Stimulated activated CD4-positive, alpha-beta T cell treated with anti-CD3 and anti-CD28 coated beads, Interleukin-4, amount 100 ng/mL, for 1 hour (primary cell): ENCODE measurements around the gene RNF208.

Source experiments
- DNase-seq: peaks from one replicate; pipeline ENCODE4 v3.0.0-alpha.2; 2020

Gene RNF208

DNA sequence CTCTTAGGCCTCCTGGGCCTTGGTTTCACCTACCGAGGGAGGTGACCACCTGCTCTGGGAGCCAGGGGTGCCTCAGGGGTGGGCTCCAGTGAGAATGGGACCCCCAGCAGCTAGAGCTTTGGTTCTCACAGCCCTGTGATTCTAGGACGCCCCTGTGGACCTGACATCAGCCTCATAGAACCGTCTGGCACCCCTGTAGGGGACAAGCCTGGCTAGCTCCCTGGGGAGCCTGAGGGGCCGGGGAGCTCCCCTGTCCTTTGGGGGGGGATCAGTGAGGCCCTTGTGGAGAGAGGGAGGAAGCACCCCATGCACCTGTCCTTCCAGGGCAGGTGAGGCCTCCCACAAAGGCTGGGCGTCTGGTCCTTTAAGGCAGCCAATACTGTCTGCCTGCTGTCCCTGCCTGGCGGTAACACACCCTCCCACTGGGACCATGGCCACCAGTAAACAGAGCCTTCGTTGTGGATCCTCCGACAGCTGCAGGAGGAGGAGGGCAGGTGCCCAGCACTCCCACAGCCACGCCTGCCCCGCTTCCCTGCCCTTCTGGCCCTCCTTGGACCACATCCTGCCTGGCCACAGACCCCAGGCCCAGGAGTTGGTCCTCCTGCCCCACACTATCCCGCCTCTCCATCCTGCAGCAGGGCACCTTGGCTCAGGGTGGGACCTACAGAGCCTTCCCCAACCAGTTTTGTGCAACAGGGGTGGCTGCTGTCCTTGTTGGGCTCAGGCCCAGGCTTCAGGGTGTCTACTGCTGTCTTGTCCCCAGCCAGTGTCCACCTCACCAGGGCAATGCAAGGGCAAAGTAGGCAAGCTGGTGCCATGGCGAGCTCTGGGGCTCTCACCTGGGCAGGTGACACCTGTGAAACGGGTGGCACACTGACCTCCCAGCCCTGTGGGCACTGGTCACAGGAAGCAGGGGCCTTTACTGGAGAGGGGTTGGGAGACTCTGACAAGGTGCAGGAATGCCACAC is 16.0 kb upstream of the RNF208 start:
- DNase-seq = no peak

DNA sequence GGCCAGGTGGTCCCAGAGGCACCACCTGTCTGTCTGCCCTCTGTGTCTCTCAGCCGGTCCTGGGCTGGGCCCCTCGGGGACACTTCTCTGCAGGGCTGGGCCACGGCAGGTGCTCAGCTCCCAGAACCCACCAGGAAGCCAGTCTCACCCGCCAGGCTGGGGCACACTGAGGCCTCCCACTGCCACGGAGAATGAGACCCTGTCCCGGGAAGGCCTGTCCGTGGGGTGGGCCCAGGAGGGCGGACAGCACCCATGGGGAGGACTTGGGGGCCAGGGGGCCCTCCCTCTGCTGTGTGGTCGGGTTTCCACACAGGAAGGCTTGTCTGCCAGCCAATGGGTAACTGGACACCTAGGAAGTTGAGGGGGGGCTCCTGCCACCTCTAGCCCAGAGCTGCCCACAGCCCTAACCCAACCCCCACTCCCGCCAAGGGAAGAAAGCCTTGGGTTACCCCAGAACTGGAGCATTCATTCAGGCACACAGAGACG is 14.9 kb upstream of the RNF208 start:
- no peak for DNase-seq

DNA sequence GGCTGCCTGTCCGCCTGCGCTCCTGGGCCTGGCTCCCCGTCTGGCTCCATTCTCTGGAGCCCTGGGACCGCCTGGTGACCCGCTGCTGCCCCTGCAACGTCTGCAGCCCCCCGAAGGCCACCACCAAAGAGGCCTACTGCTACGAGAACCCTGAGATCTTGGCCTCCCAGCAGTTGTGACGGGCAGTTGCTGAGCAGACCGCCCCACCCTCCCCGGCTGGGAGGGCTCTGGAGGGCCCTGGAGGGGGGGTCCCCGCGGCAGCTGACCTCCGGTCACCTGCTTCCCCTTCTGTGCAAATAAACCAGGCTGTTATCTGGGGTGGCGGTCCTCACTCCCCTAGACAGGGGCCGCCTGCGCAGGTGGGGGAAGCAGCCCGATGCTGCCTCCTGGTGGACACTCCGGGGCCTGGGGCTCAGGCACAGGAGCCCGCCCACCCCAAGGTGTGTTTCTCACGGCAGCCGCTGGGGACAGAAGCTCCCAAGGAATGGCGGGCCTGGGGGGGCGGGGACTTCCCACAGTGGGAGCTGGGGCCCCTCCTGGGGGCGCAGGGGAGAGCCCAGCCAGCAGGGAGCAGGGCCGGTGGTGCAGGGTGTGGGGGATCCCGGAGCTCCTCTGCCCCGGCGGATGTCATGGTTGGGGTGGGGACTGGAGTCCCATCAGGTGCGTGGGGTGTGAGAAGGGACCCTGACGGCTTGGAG is 14.3 kb upstream of the RNF208 start:
- DNase-seq = peak; percentile 94

DNA sequence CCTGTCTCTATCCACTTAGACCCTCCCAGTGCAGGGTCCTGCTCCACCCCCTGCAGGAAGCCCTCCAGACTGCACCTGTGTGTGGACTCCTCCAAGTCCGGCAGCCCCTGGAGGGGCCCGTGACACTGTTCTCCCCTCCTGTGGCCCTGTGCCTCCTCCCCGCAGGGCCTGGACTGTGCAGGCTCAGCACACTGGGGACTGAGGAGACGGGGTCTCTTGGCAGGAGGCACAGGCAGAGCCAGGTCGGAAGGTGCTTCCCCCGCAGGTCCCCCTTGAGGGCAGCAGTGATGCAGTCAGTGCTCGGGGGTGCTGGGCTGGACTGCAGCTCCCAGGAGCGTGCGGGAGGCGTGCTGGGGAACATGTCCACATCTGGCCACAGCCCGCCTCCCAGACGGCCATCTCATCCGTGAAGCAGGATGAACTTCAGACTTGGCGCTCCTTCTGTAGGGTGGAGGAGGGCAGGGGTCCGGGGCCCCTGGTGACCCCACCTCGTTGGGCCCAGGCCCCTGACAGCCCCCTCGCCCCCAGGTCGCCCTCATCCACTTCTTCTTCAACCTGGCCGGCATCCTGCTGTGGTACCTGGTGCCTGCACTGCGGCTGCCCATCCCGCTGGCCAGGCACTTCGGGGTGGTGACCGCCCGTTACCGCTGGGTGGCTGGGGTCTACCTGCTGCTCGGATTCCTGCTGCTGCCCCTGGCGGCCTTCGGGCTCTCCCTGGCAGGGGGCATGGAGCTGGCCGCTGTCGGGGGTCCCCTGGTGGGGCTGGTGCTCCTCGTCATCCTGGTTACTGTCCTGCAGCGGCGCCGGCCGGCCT is 13.6 kb upstream of the RNF208 start:
- no peak for DNase-seq

DNA sequence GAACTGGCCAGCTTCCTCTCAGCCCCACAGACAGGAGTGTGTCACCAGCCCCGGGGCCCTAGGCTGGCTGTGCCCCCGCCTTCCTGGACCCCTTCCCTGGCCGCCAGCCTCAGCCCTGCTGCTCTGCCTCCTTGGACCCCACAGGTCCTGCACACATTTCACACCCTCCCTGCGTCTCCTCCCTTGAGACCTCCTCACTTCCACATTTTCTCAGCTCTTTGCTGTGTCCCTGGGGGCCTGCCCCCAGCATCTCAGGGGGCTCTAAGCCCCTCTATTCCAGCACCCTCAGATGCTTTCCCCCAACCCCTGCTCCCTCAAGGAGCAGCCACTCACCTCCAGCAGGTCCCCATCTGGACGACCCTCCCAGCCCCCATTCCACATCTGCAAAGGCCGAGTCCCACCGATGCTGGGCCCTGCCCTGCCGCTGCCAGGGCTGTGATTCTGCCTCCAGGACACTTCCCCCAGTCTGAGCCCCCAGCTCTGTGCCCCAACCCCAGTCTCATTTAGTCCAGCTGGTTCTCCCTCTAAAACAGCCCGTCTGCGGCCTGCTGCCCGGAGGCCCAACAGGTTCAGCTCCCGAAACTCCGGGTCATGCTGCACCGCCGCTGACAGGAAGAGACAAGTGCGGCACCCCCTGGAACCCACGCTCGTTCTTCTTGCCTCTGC is 12.9 kb upstream of the RNF208 start:
- no peak for DNase-seq

DNA sequence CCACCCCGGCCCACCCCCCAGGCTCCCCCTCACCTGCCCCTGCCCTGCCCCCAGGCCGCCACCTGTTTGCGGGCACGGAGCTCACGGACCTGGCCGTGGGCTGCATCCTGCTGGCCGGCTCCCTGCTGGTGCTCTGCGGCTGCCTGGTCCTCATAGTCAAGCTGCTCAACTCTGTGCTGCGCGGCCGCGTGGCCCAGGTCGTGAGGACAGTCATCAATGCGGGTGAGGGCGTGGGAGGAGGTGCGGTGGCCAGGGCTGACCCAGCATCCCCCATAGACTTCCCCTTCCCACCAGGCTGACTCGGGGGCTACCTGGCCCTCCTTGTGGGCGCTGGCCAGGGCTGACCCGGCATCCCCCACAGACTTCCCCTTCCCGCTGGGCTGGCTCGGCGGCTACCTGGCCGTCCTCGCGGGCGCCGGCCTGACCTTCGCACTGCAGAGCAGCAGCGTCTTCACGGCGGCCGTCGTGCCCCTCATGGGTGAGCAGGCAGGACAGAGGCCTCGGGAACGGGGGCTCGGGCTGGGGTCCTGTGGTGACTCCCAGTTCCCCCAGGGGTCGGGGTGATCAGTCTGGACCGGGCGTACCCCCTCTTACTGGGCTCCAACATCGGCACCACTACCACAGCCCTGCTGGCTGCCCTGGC is 12.1 kb upstream of the RNF208 start:
- no peak for DNase-seq

DNA sequence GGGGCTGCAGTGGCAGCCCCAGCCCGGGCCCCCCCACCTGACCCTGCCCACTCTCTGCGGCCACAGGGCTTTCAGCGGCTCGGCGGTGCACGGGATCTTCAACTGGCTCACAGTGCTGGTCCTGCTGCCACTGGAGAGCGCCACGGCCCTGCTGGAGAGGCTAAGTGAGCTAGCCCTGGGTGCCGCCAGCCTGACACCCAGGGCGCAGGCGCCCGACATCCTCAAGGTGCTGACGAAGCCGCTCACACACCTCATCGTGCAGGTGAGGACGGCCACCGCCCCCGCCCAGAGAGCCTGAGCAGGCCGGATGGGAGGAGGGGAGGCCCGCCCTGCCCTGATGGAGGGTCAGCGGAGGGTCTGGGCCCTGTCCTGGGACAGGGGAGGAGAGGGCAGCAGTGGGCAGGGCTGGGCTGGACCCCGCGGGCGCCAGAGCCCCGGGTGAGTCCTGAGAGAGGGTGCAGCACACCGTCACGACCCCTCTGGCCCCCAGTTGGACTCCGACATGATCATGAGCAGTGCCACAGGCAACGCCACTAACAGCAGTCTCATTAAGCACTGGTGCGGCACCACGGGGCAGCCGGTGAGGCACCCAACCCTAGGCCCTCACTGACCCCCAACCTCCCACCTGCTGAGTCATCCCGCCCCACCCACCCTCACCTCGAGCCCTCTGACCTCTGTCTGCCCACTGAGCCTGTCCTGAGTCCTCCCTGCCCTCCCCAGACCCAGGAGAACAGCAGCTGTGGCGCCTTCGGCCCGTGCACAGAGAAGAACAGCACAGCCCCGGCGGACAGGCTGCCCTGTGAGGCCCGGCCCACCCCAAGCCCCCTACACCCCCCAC is 11.3 kb upstream of the RNF208 start:
- DNase-seq = no peak

DNA sequence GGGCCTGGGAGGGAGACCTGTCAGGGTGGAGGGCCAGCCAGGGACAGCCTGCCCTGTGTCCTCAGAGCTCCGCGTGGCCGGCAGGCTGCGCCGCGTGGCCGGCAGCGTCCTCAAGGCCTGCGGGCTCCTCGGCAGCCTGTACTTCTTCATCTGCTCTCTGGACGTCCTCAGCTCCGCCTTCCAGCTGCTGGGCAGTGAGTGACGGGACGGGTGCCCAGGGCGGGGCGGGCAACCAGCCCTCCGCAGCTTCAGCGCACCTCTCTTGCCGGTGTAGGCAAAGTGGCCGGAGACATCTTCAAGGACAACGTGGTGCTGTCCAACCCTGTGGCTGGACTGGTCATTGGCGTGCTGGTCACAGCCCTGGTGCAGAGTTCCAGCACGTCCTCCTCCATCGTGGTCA is 10.5 kb upstream of the RNF208 start:
- DNase-seq = no peak

DNA sequence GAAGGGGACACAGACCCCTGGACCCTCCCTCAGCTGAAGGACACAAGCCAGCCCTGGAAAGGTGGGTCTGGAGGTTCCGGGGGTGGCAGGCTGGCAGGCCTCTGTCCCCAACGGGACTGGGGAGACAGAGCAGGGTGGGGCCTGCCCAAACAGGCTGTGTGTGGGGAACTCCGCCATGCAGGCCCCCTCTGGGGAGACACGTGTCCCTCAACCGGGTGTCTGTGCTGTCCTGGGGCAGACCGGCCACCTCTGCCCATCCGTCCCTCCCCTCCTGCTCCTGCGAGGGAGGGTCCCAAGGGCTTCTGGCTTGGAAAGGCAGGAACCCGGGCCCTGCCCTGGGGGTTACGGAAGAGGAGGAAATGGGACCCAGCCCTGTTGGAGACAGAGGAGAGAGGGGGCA is 10.1 kb upstream of the RNF208 start:
- no peak for DNase-seq

DNA sequence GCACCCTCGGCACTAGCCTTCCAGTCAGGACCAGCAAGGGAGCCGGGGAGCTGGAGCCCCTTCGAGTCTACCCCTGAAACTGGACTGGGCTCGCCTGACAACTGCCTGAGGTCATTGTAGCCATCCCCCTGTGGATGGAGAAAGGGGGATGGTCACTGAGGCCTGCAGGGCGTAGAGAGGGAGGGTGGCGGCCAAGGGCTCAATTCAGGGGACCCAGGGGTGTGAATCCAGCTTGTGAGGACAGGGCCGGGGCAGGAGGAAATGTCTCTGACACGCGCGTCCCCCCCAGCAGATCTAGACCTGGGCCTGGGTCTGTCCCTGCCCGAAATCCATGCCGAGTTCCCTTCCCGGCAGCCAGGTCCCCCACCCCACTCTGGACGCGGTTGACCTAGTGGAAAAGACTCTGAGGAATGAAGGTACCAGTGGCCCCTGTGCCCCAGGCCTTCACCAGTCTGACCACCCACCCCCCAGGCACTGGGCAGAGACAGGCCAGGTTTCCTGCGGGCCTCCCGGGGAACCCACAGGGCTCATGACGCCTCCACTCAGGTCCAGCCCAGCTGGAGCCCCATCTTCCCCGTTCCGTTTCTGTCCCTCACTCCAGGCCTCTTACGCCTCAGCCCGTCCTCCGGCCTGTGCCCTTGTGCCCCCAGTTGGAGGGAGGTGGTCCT is 9.5 kb upstream of the RNF208 start:
- DNase-seq = no peak

DNA sequence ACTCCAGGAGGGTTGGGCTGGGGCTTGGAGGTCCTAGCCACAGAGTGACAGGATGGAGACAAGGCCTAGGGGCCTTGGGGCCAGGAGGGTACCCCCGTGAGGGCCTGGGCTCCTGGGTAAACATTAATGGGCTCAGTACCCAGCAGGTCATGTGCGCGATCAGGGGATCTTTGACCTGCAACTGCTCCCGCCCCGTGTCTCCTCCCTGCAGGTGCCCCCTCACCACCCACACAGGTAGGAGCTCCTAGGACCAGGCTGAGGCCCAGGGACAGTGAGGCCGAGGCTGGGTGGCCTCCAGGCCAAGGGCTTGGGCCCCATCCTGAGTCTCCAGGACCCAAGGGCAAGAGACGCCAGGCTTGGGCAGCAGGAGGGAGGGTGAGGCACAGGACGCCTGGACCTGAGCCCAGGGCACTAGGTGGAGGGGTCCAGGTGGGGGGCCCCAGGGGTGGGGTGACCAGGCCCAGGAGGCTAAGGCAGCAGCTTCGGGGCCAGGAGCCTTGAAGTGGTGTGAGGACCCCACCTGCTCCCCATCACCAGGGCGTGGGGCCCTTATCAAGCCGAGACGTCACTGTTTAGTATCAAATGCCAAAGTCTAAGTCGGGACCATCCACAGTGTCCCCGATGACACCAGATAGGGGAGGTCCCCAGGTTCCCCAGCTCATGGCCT is 8.8 kb upstream of the RNF208 start, which contains the start of gene SLC34A3:
Gene SLC34A3 (plus strand): TSS at position 197 of the 667 bp plus-strand sequence. CDS start 802 bp downstream, outside the sequence.
- DNase-seq = no peak

DNA sequence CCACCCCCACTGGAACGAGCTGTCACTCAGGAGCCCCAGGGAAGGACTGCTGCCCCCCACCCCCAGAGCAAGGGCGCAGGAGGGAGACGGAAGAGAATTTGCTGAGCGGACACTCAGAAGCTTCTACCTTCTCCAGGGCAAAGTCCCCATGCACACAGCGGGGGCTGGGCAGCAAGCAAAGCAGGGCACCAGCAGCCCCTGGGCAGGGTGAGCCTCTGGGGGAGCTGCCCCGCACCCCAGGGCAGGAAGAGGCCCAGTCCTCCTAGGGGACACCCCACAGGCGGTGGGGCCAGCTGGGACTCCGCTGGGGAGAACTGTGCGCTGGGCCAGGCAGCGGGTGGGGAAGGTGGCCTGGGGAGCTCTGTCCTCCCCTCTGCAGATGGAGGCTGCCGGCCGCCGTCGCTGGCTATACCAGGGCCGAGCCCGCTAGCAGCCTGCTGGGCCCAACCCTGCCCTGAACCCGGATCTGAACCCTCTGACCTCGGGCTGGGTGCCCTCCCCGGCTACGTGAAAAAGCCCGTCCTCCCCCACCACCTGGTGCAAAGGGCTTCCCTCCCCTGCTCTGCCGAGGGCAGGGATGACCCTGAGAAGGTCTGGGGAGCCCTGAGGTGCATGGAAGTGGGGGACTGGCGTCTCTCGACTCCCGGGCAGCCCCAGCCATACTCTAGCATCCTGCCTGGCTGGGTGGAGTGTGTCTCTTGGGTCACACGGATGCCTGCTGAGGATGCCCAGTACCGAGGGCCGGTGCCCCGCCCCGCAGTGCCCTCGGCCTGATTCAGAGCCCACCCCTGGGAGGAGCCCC is 8.1 kb upstream of the RNF208 start:
- no peak for DNase-seq

DNA sequence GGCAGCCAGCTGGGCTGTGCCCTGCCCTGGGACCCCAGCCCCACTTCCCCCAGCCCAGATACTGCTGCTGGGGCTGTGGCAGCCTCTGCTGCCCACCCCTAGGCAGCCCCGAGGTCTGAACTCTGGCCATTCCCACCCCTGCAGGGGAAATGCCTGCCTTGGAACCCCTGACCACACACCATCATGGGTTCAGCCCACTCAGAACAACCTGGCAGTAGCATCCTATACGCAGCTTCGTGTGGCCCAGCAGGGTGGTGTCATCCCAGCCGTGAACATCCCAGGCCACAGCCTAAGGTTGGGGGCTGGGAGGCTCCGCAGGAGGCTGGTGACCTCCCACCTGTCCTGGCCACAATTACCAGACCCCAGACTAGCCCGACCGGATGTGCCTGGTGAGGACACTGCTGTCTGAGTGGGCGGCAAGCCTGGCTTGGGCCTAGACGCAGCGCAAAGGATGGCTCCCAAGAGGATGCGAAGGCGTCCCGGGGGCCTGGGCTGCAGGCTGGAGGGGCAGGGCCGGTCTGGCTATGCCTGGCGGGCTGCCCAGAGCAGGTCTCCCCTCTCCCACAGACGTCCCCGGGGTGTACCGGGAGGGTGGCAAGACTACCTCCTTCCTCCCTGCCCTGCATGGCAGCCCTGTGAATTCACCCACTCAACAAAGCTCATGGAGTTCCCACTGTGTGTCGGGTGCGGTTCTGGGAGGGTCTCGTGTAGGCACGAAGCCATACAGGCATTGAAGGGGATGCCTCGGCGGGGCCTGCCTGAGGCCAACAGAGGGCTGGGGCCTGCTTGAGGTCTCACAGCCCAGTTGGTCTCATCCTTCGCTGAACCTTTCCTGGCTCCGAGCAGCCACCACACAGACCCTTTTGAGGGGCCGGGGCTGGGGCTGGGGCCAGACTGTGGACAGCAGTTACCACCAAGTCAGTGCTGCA is 7.2 kb upstream of the RNF208 start:
- DNase-seq = no peak

DNA sequence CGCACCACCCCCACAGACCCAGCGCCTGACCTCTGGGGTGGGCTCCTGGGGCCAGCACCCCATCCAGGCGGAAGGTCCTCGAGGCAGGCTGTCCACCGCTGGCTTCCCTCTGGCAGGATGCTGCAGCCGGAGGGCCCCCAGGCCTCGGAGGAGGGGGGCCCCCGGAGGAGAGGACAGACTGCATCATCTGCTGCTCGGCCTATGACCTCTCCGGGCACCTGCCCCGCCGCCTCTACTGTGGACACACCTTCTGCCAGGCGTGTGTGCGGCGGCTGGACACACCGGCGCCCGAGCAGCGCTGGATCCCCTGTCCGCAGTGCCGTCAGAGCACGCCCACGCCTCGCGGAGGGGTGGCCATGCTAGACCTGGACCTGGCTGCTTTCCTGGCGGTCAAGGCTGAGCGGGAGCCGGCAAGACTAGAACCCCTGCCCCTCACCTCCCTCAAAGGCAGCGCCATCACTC is 6.5 kb upstream of the RNF208 start:
- no peak for DNase-seq

DNA sequence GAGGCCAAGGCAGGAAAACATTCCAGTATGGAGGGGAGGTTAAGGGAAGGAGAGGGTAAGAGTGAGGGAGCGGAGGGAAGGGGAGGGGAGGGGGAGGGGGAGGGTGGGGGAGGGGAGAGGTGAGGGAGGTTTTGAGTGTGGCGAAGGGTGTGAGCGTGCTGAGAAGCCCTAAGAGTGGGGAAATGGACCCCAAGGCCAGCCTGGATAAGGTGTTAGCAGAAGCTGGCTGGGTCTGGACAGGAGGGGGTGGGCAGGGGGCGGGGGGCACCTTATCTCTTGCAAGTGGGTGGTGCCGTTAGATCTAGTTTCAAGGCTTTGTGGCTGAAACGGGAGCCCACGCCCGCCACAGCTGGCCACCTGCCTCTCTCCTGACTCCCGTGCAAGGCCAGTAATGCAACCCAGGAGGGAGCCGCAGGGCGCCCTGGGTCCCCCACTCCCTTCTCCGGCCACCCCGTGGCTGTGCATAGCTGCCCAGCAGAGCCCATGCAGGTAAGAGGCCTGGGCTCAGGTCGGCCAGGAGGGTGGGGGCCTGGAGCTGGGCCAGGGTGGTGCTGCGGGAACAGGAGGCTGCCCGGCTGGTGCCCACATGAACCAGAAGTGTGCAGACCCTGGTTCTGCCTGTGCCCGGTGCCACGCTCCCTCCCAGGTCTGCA is 5.9 kb upstream of the RNF208 start:
- DNase-seq = no peak

DNA sequence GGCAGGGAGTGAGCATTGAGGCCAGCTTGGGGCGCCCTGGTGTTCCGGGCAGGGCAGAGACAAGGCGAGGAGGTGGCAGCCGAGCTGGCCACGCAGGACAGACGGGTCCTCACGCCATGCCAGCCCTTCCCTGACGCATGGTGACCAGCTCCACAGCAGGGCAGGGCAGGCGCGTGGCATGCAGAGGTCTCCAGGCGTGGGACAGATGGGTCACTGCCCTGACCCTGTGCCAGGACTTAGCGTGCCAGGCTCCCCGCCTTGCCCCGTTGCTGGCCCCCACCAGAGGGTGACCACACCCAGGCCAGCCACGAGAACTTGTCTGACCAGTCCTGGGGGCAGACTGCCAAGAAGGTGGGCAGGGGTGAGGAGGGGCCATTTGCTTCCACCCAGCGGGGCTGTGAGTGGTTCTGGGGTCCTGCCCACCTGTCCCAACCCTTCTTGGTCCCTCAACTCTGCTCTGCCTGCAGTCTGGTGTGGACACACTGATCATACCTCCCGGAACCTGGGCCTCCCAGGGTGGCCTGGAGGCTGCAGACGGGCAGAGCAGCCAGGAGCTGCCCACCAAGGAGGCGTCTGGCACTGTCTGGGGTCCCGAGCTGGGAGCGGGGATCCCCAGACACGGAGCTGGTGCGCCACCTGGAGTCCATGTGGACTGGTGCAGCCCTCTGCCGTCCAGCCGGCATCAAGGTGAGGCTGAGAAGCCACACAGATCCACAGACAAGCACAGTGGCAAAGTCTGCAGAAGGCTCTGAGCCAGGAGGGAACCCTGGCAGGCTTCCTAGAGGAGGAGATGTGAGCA is 5.2 kb upstream of the RNF208 start, which contains the start of gene RNF224:
Gene RNF224 (plus strand): TSS at position 449 of the 799 bp plus-strand sequence. CDS start 834 bp downstream, outside the sequence.
- DNase-seq = peak; percentile 82
